Nasal cavity respiratory epithelium epithelial cell of viscerocranial mucosa (primary cell): ENCODE data around the gene PHLPP2. TPM values are rescaled to one million over a fixed set of nuclear protein-coding genes. Genes with fewer than 3 reads are reported as not detected.

Experiments
- total RNA-seq: library from RNA; depleted of rRNA; stranded (reverse); fragments of >200 nt; gene quantifications from 2 replicates; pipeline ENCODE4 v1.2.3, GENCODE V29; 2014

Gene PHLPP2
- 5.1 and 5.9 TPM in 2 replicates for total RNA-seq

GRCh38 chr16:71724320-71724751 is at the start of gene PHLPP2:
TSS of gene PHLPP2 (minus strand) at chr16:71724701. CDS start at chr16:71714795, 9,906 bp downstream.

GRCh38 chr16:71626018-71626857 is 98.3 kb downstream of the PHLPP2 start, which contains the start of gene MARVELD3:
TSS of gene MARVELD3 (plus strand) at chr16:71626184. CDS start at chr16:71626230, 46 bp downstream.

Other genes with a start within 250 kb of the PHLPP2 start
- gene ZNF19, start 235.4 kb downstream of the PHLPP2 start, total RNA-seq: 2.1 and 2.8 TPM in 2 replicates
- gene CHST4, start 198.3 kb downstream of the PHLPP2 start, total RNA-seq: under 0.01 and 0.85 TPM in 2 replicates
- under 0.01 and 0.07 TPM in 2 replicates for gene TAT, start 147.6 kb downstream of the PHLPP2 start, total RNA-seq
- 18.5 and 48.7 TPM in 2 replicates for gene MARVELD3, start 98.5 kb downstream of the PHLPP2 start, total RNA-seq
- 43.1 and 70.5 TPM in 2 replicates for gene AP1G1, start 84.1 kb upstream of the PHLPP2 start, total RNA-seq
- gene ATXN1L, start 121.3 kb upstream of the PHLPP2 start, total RNA-seq: 17.4 and 24.9 TPM in 2 replicates
- gene ZNF821, start 159.5 kb upstream of the PHLPP2 start, total RNA-seq: 6.7 and 7.2 TPM in 2 replicates
- 148 and 188 TPM in 2 replicates for gene IST1, start 170.8 kb upstream of the PHLPP2 start, total RNA-seq